Upper lobe of left lung (tissue), 4 donors: Measurements from ENCODE around the gene C1QL1.

Source experiments
- CTCF ChIP-seq, 6 experiments: fragments of 450-650 bp in 4 of 6; fragments of 200-600 bp in 2 of 6; sonication (generic) in 2 of 6; IDR thresholded peaks; one replicate each; pipeline ENCODE4 v1.5.1; 2016 to 2019; ENCODE audit warnings: antibody characterized with exemption in 6 of 6
- POLR2AphosphoS5 ChIP-seq, 2 donors: sonication (generic); formaldehyde crosslinking; IDR thresholded peaks; one replicate each; pipeline ENCODE4 v1.5.1; 2017; ENCODE audit warnings: antibody characterized with exemption in 2 of 2

- no peak for TF ChIP-seq CTCF (IDR thresholded peaks at IDR 0.05)
- TF ChIP-seq POLR2AphosphoS5 (IDR thresholded peaks at IDR 0.05) = no peak
Observed at GRCh38 chr17:45016823-45017222, 48.7 kb upstream of the C1QL1 start.
